Ascending aorta (tissue), 2 donors: ENCODE data around the gene PKD2L1. TPM values are rescaled to one million over a fixed set of nuclear protein-coding genes. Genes with fewer than 3 reads are reported as not detected.

Experiments used
- DNase-seq, 2 donors: peaks; one replicate each; pipeline ENCODE4 v3.0.0-alpha.2; 2019; ENCODE audit warnings: low spot score in 2 of 2
- H3K27ac ChIP-seq, 2 donors: fragments of 200-600 bp; sonication (generic); one replicate each; pipeline ENCODE4 v1.5.1; 2016 to 2017; ENCODE audit warnings: mild to moderate bottlenecking in 1 of 2
- H3K27me3 ChIP-seq: fragments of 200-600 bp; sonication (generic); one replicate; pipeline ENCODE4 v1.5.1; 2017
- H3K36me3 ChIP-seq, 2 donors: fragments of 200-600 bp; sonication (generic); one replicate each; pipeline ENCODE4 v1.5.1; 2016
- H3K4me1 ChIP-seq, 2 donors: fragments of 200-600 bp; sonication (generic); one replicate each; pipeline ENCODE4 v1.5.1; 2016 to 2017; ENCODE audit warnings: mild to moderate bottlenecking in 1 of 2
- H3K4me3 ChIP-seq, 2 donors: fragments of 200-600 bp; sonication (generic); one replicate each; pipeline ENCODE4 v1.5.1; 2016 to 2017; ENCODE audit warnings: mild to moderate bottlenecking in 1 of 2
- H3K9me3 ChIP-seq, 2 donors: fragments of 200-600 bp; sonication (generic); one replicate each; pipeline ENCODE4 v1.5.1; 2016
- intact Hi-C: fragments of 100-400 bp; cut with DNase I; formaldehyde crosslinking; loops from one replicate; pipeline ENCODE4 v1.15.1; 2023
- total RNA-seq: library from RNA; depleted of rRNA; stranded (reverse); fragments of >200 nt; gene quantifications from one replicate; pipeline ENCODE4 v1.1.0, GENCODE V29; 2016
- TF ChIP-seq, protein P1 (sequence below), 3 experiments: fragments of 200-600 bp in 2 of 3; fragments of 450-650 bp in 1 of 3; sonication (generic) in 2 of 3; IDR thresholded peaks; one replicate each; pipeline ENCODE4 v1.5.1; 2016 to 2019; ENCODE audit warnings: antibody characterized with exemption in 3 of 3, mild to moderate bottlenecking in 1 of 3, moderate library complexity in 1 of 3

Gene PKD2L1
- total RNA-seq, 1 donor from 2014 or later: not detected

DNA sequence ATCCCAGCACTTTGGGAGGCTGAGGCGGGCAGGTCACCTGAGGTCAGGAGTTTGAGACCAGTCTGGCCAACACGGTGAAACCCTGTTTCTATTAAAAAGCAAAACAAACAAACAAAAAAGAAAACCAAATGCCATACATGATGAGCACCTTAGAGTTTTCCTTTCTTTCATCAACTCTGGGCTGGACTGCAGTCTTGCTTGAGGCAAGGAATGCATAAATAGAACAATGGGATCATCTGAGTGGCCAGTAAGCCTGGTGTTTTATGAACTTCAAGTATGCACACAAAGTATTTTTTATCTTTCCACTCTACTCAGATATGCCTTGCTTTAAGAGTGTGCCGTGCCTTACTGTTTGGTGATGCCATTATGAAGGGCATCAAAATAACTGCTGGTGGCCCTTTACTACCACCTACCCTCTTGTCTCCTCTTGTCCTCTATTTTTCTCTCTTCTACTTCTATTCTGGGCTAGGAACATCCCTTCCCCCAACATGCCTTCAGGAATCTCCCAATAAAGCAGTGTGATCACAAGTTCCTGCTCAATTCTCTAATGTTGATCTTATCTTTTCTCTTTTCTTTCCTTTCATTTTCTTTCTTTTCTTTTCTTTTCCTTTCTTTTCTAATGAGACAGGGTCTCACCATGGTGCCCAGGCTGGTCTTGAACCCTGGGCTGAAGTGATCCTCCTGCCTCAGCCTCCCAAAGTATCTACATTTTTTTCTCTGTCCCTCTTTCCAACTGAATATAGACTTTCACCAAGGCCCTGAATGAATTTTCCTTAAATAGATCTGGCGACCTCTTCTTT, 27.2 kb upstream of the PKD2L1 start:
- DNase-seq: no peak
- Histone ChIP-seq H3K27me3 (no peaks in the 10 kb centered on the region), H3K36me3 (peaks cover 0 to 19% of the 10 kb centered on the region in 2 donors), H3K4me3 (no peak overlapping the region), H3K9me3 (no peaks in the 10 kb centered on the region), H3K4me1 (no peaks in the 10 kb centered on the region), H3K27ac (no peak overlapping the region)
- TF ChIP-seq, protein P1, sequence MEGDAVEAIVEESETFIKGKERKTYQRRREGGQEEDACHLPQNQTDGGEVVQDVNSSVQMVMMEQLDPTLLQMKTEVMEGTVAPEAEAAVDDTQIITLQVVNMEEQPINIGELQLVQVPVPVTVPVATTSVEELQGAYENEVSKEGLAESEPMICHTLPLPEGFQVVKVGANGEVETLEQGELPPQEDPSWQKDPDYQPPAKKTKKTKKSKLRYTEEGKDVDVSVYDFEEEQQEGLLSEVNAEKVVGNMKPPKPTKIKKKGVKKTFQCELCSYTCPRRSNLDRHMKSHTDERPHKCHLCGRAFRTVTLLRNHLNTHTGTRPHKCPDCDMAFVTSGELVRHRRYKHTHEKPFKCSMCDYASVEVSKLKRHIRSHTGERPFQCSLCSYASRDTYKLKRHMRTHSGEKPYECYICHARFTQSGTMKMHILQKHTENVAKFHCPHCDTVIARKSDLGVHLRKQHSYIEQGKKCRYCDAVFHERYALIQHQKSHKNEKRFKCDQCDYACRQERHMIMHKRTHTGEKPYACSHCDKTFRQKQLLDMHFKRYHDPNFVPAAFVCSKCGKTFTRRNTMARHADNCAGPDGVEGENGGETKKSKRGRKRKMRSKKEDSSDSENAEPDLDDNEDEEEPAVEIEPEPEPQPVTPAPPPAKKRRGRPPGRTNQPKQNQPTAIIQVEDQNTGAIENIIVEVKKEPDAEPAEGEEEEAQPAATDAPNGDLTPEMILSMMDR (IDR thresholded peaks at IDR 0.05): no peak
- intact Hi-C loops: no loop called here

DNA sequence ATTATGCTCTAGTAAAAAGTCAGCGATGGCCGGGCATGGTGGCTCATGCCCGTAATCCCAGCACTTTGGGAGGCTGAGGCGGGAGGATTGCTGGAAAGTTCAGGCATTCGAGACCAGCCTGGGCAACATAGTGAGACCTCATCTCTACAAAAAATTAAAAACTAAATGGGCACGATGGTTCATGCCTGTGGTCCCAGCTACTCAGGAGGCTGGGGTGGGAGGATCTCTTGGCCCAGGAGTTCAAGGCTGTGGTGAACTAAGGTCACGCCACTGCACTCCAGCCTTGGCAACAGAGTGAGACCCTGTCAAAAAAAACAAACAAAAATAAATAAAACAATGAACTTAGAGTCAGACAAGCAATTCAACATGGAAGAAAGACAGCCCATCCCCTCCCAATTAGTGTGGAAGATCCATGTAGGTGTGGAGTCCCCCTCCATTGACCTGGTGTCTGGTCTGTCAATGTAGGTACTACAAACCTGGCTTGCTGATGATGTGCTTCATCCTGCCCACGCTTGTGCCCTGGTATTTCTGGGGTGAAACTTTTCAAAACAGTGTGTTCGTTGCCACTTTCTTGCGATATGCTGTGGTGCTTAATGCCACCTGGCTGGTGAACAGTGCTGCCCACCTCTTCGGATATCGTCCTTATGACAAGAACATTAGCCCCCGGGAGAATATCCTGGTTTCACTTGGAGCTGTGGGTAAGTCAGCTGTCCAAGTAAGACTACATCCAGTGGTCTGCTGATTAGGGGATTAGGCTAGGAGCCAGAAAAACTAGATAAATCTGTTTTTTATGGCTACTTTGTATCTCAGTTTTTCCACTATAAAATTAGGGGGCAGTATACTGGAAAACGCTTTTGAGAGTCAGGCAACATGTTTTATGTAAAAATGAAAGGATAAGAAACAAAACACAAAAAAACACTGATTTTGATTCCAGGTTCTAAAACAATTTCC, 26.3 kb upstream of the PKD2L1 start:
- DNase-seq: no peak
- intact Hi-C loops: no loop called here
- TF ChIP-seq, protein P1 (IDR thresholded peaks at IDR 0.05): no peak
- peaks cover 0 to 21% of the 10 kb centered on the region in 2 donors for H3K36me3 ChIP-seq
- no peaks in the 10 kb centered on the region for H3K9me3 ChIP-seq
- no peak overlapping the region for H3K27ac ChIP-seq
- H3K4me3 ChIP-seq: no peak overlapping the region
- H3K27me3 ChIP-seq: no peaks in the 10 kb centered on the region
- H3K4me1 ChIP-seq: no peaks in the 10 kb centered on the region

DNA sequence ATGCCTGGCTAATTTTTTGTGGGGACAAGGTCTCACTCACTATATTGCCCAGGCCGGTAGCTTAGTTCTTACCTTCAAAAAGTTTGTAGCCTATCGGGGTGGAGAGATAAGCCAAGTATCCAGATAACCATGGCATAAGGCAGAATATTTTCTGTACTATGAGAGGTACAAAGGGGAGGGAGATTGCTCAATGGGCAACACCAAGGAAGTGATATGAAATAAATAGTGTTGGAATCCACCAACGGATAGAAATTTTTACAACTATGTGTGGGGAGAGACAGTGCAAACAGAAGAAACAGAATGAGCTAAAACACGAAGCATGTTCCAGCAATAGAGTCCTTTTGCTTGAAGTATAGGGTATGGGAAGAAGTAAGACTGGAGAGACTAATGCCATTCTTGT, 25.1 kb upstream of the PKD2L1 start:
- DNase-seq: no peak
- Histone ChIP-seq H3K4me3 (no peak overlapping the region), H3K36me3 (peaks cover 0 to 21% of the 10 kb centered on the region in 2 donors), H3K27ac (no peak overlapping the region), H3K4me1 (no peaks in the 10 kb centered on the region), H3K9me3 (no peaks in the 10 kb centered on the region), H3K27me3 (no peaks in the 10 kb centered on the region)
- TF ChIP-seq, protein P1 (IDR thresholded peaks at IDR 0.05): no peak
- intact Hi-C loops: no loop called here

DNA sequence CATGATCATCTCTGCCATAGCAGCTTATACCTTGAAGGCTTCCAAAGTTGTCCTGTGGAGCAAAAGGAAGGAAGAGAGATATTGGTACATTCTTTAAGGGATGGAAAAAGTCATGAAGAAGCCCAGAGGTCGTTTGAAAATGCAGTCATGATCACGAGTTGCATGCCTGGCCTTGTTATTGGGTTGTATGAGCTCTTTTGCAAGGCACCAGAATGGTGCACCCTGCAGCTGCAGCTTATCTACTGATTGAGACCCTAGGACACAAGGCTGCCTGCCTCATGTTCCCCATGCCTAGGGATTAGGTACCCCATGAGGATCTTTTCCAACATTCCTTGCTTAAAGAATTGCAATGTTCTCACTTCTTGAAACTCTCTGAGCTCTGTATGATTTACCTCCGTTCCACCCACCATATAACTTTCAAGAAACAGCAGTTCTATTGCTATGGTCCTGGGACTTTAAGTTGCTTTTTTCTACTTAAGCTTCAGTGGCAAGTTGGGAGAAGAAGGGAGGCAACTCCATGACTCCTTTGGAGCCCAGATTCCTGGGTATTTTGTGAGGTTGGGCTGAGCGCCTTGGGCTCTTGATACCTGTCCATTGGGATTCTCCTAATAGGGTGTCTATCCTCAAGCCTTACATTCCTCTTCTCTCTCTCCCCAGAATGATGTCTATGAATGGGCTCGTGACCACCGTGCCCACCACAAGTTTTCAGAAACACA, 23.9 kb upstream of the PKD2L1 start:
- TF ChIP-seq, protein P1 (IDR thresholded peaks at IDR 0.05): no peak
- Histone ChIP-seq H3K27ac (no peak overlapping the region), H3K4me3 (no peak overlapping the region), H3K27me3 (no peaks in the 10 kb centered on the region), H3K9me3 (no peaks in the 10 kb centered on the region), H3K36me3 (peaks cover 0 to 21% of the 10 kb centered on the region in 2 donors), H3K4me1 (no peaks in the 10 kb centered on the region)
- DNase-seq: no peak
- intact Hi-C loops: no loop called here

DNA sequence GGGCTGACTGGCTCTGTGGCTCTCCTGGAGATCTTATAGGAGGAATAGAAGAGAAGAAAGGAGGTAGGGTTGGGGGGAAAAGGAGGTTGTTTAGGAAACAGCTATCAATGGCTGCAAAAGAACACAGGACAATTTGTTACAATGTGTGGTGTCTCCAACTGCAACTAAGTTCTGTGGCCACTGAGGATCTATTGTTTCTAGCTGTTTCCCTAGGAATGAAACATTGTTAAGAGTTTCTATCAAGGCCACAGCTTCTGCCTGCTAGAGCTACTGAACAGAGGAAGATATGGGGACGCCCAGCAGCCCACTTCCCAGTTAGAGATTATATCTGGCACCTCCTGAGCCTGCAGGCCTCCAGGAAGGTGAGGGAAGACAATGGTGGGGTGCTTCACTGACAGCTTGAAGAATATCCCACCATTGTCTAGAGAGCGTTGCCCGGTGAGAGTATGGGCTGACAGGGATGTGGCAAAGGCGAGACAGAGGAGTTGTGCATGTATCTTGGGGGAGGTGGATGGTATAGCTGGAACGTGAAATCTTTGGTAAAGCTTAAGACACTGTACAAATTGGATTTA, 21.0 kb upstream of the PKD2L1 start:
- Histone ChIP-seq H3K4me1 (peaks cover 0 to 4% of the 10 kb centered on the region in 2 donors), H3K36me3 (peaks cover 0 to 21% of the 10 kb centered on the region in 2 donors), H3K4me3 (no peak overlapping the region), H3K27me3 (no peaks in the 10 kb centered on the region), H3K27ac (no peak overlapping the region), H3K9me3 (no peaks in the 10 kb centered on the region)
- TF ChIP-seq, protein P1 (IDR thresholded peaks at IDR 0.05): no peak
- no peak for DNase-seq
- intact Hi-C loops: no loop called here
